Bronchial epithelial cell (primary cell): ENCODE results near the gene TEX12. TPM values are rescaled to one million over a fixed set of nuclear protein-coding genes. Genes with fewer than 3 reads are reported as not detected.

ENCODE experiments used
- DNase-seq: peaks from one replicate; pipeline ENCODE4 v3.0.0-alpha.2; 2010; ENCODE audit warnings: low read depth
- FAIRE-seq: peaks from 2 replicates; lab custom pipeline; 2011; peaks lifted over from hg19 to GRCh38; lab: Jason Lieb, UNC
- H3K27me3 ChIP-seq: 2 replicates; pipeline ENCODE4 v1.5.1; 2011; ENCODE audit warnings: low read length; ENCODE audit not compliant: control insufficient read depth, insufficient read depth
- H3K36me3 ChIP-seq: 2 replicates; pipeline ENCODE4 v1.5.1; 2011; ENCODE audit warnings: low read length; ENCODE audit not compliant: control insufficient read depth, insufficient read depth
- H3K4me3 ChIP-seq: 2 replicates; pipeline ENCODE4 v1.5.1; 2011; ENCODE audit warnings: mild to moderate bottlenecking, low read depth, low read length, control low read depth
- total RNA-seq: library from RNA; depleted of rRNA; stranded (reverse); fragments of >200 nt; gene quantifications from 2 replicates; pipeline ENCODE4 v1.2.1, GENCODE V29; 2014
- TF ChIP-seq, protein P1 (sequence below): IDR thresholded peaks from 2 replicates; pipeline ENCODE4 v1.5.1; 2011; ENCODE audit warnings: mild to moderate bottlenecking, moderate library complexity, low read length, control low read depth, inconsistent platforms; ENCODE audit not compliant: insufficient read depth, severe bottlenecking

Gene TEX12
- total RNA-seq, 1 donor from 2014 or later: 0.26 TPM

DNA sequence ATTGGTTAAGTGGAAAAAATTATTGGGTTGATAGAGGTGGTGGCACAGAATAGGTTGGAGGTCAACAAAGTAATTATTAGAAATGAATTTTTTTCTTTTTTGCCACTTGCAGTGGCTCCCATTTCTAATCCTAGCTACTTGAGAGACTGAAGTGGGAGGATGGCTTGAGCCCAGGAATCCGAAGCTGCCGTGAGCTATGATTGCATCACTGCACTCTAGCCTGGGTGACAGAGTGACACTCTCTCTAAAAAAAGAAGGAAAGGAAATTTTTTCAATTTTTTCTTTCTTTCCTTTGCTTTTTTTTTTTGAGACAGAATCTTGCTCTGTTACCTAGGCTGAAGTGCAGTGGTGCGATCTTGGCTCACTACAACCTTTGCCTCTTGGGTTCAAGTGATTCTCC lies 6.0 kb downstream of the TEX12 start:
- Histone ChIP-seq H3K4me3 (no peak overlapping the region), H3K27me3 (no peaks in the 10 kb centered on the region), H3K36me3 (no peaks in the 10 kb centered on the region)
- FAIRE-seq (no peak), DNase-seq (no peak)
- TF ChIP-seq, protein P1, sequence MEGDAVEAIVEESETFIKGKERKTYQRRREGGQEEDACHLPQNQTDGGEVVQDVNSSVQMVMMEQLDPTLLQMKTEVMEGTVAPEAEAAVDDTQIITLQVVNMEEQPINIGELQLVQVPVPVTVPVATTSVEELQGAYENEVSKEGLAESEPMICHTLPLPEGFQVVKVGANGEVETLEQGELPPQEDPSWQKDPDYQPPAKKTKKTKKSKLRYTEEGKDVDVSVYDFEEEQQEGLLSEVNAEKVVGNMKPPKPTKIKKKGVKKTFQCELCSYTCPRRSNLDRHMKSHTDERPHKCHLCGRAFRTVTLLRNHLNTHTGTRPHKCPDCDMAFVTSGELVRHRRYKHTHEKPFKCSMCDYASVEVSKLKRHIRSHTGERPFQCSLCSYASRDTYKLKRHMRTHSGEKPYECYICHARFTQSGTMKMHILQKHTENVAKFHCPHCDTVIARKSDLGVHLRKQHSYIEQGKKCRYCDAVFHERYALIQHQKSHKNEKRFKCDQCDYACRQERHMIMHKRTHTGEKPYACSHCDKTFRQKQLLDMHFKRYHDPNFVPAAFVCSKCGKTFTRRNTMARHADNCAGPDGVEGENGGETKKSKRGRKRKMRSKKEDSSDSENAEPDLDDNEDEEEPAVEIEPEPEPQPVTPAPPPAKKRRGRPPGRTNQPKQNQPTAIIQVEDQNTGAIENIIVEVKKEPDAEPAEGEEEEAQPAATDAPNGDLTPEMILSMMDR: no peak

DNA sequence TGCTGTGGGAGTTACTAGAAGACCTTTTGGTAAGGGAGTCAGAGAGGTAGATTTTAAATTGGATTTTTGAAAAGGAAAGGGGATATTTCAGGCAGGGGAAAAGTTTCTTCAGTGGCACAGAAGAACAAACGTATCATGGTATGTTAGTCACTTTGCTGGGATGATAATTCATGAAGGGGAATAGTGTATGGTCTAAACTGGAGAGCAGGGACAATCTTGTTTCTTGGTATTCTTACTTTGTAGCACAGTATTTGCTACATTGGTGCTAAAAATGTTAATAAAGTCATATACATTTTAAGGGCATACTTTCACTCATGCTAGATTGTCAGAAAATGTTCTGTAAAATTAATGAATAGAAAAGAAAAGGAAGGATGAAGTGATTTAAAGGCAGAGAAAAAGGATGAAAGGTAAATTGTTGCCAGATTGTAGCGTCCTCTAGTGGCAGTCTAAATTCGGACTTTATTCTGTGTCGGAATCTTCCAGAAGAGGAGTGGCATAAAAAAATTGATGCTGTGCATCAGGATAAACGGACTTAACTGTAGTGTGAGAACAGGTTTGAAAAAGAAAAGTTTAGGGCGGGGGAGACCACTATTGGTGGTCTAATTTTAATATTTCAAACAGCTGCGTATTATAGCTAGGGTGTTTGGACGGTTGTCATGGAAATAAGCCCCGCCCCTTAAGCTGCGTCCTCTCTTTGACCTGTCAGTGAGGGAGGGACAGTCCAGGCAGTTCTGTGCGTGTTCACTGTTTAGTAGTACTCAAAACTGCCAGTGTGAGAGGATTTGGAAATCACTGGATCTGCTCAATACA lies 7.8 kb downstream of the TEX12 start, which contains the start of gene BCO2:
Gene BCO2 (plus strand): TSS at position 724 of the 810 bp plus-strand sequence. CDS start 90 bp downstream, outside the sequence.
- Histone ChIP-seq H3K4me3 (no peak within 1 kb of the TSS), H3K27me3 (no peaks in the 10 kb centered on the region), H3K36me3 (no peaks in the 10 kb centered on the region)
- FAIRE-seq (no peak), DNase-seq (peak; percentile 72)
- TF ChIP-seq, protein P1: peak; percentile 76

DNA sequence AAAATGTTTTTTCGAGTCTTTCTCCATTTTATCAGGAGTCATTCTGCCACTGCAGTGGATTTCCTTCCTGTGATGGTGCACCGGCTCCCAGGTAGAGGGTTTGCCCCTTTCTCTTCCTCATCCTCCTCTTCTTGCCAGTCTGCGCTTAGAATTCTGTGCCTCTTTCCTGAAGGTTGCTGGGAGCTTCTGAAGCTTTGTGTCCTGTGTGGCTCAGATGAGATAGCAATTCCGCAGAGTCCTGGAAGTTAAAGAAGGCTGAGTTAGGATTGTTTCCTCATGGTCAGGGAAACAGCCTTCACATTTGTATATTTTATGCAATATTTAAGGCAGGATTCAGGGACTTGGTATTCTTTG lies 8.4 kb downstream of the TEX12 start:
- FAIRE-seq (no peak), DNase-seq (no peak)
- H3K36me3 ChIP-seq: no peaks in the 10 kb centered on the region
- TF ChIP-seq, protein P1: no peak
- H3K27me3 ChIP-seq: no peaks in the 10 kb centered on the region
- H3K4me3 ChIP-seq: no peak overlapping the region

DNA sequence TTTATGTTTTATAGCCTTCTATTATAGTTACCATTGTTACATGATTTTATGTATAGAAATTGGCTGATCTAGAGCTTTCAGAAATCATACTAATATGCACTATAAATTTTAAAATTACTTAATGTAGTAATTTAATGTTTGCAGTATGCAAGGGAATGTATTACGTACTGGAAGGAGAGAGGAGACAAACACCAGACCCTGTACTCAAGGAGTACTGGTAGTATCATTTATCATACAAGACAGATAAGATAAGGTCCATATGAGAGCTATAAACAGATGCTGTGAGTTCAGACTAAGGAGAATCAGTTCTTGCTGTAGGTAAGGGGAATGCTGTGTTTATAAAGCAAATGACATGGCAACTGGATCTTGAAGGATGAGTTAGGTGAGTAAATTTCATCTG lies 8.9 kb downstream of the TEX12 start:
- no peaks in the 10 kb centered on the region for H3K36me3 ChIP-seq
- TF ChIP-seq, protein P1: no peak
- no peak overlapping the region for H3K4me3 ChIP-seq
- FAIRE-seq: no peak
- no peak for DNase-seq
- H3K27me3 ChIP-seq: no peaks in the 10 kb centered on the region

DNA sequence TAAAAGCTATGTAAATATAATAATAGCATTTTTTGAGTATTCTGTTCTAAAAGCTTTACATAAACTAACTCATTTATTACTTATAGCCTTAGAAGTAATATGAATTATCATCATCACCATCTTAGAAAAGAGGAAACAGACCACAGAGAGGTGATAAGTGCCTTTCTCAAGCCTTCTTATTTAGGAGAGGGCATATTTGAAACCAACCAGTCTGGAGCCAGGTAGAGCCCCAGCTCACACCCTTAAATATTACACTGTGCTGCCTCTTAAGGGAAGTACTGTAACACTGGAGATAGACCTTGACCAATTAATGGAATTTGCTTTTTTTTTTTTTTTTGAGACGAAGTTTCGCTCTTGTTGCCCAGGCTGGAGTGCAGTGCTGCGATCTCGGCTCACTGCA lies 10.4 kb downstream of the TEX12 start:
- Histone ChIP-seq H3K27me3 (no peaks in the 10 kb centered on the region), H3K4me3 (no peak overlapping the region), H3K36me3 (no peaks in the 10 kb centered on the region)
- DNase-seq (no peak), FAIRE-seq (no peak)
- TF ChIP-seq, protein P1: no peak
